GM23338 (cell line): ENCODE data around the gene TMEFF1. TPM values are rescaled to one million over a fixed set of nuclear protein-coding genes. Genes with fewer than 3 reads are reported as not detected.

ENCODE experiments used
- ATAC-seq: fragments of 200-7000 bp; cut with Tn5 transposase; 3 replicates; pipeline ENCODE4 v1.9.1; 2020
- DNase-seq: peaks from one replicate; pipeline ENCODE4 v3.0.0-alpha.2; 2015; ENCODE audit warnings: low spot score
- H2AFZ ChIP-seq: fragments of 200-600 bp; sonication (generic); 2 replicates; pipeline ENCODE4 v1.8.0; 2016; ENCODE audit warnings: antibody characterized with exemption, mild to moderate bottlenecking, moderate library complexity
- H3F3A ChIP-seq: fragments of 200-600 bp; sonication (generic); replicated peaks from 2 replicates; pipeline ENCODE4 v1.8.0; 2017; ENCODE audit warnings: antibody characterized with exemption, mixed run types, low read depth
- H3K27ac ChIP-seq: fragments of 200-600 bp; sonication (generic); 2 replicates; pipeline ENCODE4 v1.6.1; 2016; ENCODE audit warnings: low read depth
- H3K27me3 ChIP-seq: fragments of 200-600 bp; sonication (generic); 2 replicates; pipeline ENCODE4 v1.8.0; 2016; ENCODE audit warnings: mild to moderate bottlenecking, mixed run types, moderate library complexity; ENCODE audit not compliant: insufficient read depth
- H3K36me3 ChIP-seq: fragments of 200-600 bp; sonication (generic); 2 replicates; pipeline ENCODE4 v1.8.0; 2016; ENCODE audit warnings: mild to moderate bottlenecking; ENCODE audit not compliant: insufficient read depth
- H3K4me1 ChIP-seq: fragments of 200-600 bp; sonication (generic); 2 replicates; pipeline ENCODE4 v1.8.0; 2016; ENCODE audit warnings: mild to moderate bottlenecking, moderate library complexity; ENCODE audit not compliant: insufficient read depth
- H3K4me2 ChIP-seq: fragments of 200-600 bp; sonication (generic); 2 replicates; pipeline ENCODE4 v1.7.1; 2017; ENCODE audit warnings: mixed run types
- H3K4me3 ChIP-seq: fragments of 200-600 bp; sonication (generic); 2 replicates; pipeline ENCODE4 v1.6.1; 2016; ENCODE audit warnings: mixed run types
- H3K79me2 ChIP-seq: fragments of 200-600 bp; sonication (generic); replicated peaks from 2 replicates; pipeline ENCODE4 v1.8.0; 2017; ENCODE audit warnings: mild to moderate bottlenecking; ENCODE audit not compliant: insufficient read depth
- H3K9me2 ChIP-seq: fragments of 200-600 bp; sonication (generic); 2 replicates; pipeline ENCODE4 v1.8.0; 2017; ENCODE audit not compliant: insufficient read depth
- H4K20me1 ChIP-seq: fragments of 200-600 bp; sonication (generic); replicated peaks from 2 replicates; pipeline ENCODE4 v1.8.0; 2017; ENCODE audit warnings: mild to moderate bottlenecking; ENCODE audit not compliant: insufficient read depth
- H3K27ac Mint-ChIP-seq: 2 replicates; pipeline ENCODE4 v1.8.0; 2020; ENCODE audit warnings: inconsistent platforms, mild to moderate bottlenecking, moderate library complexity, mixed read lengths
- H3K27me3 Mint-ChIP-seq: 3 replicates; pipeline ENCODE4 v1.8.0; 2022; ENCODE audit warnings: low read depth, mild to moderate bottlenecking, moderate library complexity, mixed read lengths, inconsistent platforms; ENCODE audit not compliant: insufficient read depth, poor library complexity
- H3K36me3 Mint-ChIP-seq: 3 replicates; pipeline ENCODE4 v1.8.0; 2021; ENCODE audit warnings: low read depth, mild to moderate bottlenecking, inconsistent platforms, moderate library complexity, mixed read lengths
- H3K4me1 Mint-ChIP-seq: 3 replicates; pipeline ENCODE4 v1.8.0; 2020; ENCODE audit warnings: mild to moderate bottlenecking, inconsistent platforms, mixed read lengths
- H3K4me3 Mint-ChIP-seq: 3 replicates; pipeline ENCODE4 v1.8.0; 2021; ENCODE audit warnings: moderate library complexity, mild to moderate bottlenecking, inconsistent platforms, mixed read lengths
- H3K9me3 Mint-ChIP-seq: 3 replicates; pipeline ENCODE4 v1.8.0; 2020; ENCODE audit warnings: moderate library complexity, mild to moderate bottlenecking, inconsistent platforms, mixed read lengths
- CREB1 ChIP-seq: fragments of 250-450 bp; sonication (Bioruptor Pico); IDR thresholded peaks from 2 replicates; pipeline ENCODE4 v1.5.0; 2020; ENCODE audit warnings: low read depth, mild to moderate bottlenecking, moderate library complexity
- CTCF ChIP-seq, 2 experiments: fragments of 200-600 bp in 1 of 2; sonication (generic) in 1 of 2; conservative IDR thresholded peaks; 2 replicates each; pipeline versions ENCODE4 v1.5.1 to v1.6.1; 2016 to 2017; ENCODE audit warnings: antibody characterized with exemption in 2 of 2, low read depth in 2 of 2, mild to moderate bottlenecking in 2 of 2, moderate library complexity in 1 of 2
- EZH2 ChIP-seq: fragments of 200-600 bp; sonication (generic); IDR thresholded peaks from one replicate; pipeline ENCODE4 v1.8.0; 2017; ENCODE audit warnings: antibody characterized with exemption, mild to moderate bottlenecking, low read depth; ENCODE audit not compliant: unreplicated experiment
- EZH2phosphoT487 ChIP-seq: fragments of 200-600 bp; sonication (generic); IDR thresholded peaks from one replicate; pipeline ENCODE4 v1.8.1; 2018; ENCODE audit warnings: antibody characterized with exemption; ENCODE audit not compliant: unreplicated experiment
- JUNB ChIP-seq: IDR thresholded peaks from one replicate; pipeline ENCODE4 v1.6.1; 2016; ENCODE audit warnings: antibody characterized with exemption; ENCODE audit not compliant: unreplicated experiment
- NANOG ChIP-seq: IDR thresholded peaks from 2 replicates; pipeline ENCODE4 v1.6.1; 2016; ENCODE audit warnings: antibody characterized with exemption, borderline replicate concordance
- POLR2AphosphoS5 ChIP-seq: IDR thresholded peaks from 2 replicates; pipeline ENCODE4 v1.6.1; 2016; ENCODE audit warnings: antibody characterized with exemption, low read depth
- REST ChIP-seq: IDR thresholded peaks from one replicate; pipeline ENCODE4 v1.6.1; 2018; ENCODE audit warnings: antibody characterized with exemption; ENCODE audit not compliant: unreplicated experiment
- STAT1 ChIP-seq: IDR thresholded peaks from one replicate; pipeline ENCODE4 v1.6.1; 2016; ENCODE audit warnings: antibody characterized with exemption; ENCODE audit not compliant: unreplicated experiment
- ZNF114 ChIP-seq: fragments of 250-450 bp; sonication (Bioruptor Pico); IDR thresholded peaks from 2 replicates; pipeline ENCODE4 v1.5.0; 2020; ENCODE audit warnings: mild to moderate bottlenecking, moderate library complexity
- ZNF331 ChIP-seq: fragments of 250-450 bp; sonication (Bioruptor Pico); IDR thresholded peaks from 2 replicates; pipeline ENCODE4 v1.5.0; 2020; ENCODE audit warnings: low read depth, mild to moderate bottlenecking, moderate library complexity
- polyA plus RNA-seq: library from polyadenylated mRNA; unstranded; fragments of >200 nt; fragmentation: Nextera tagmentation; extraction: Ambion mirVana; gene quantifications from 2 replicates; pipeline ENCODE4 v1.2.1, GENCODE V29; 2016
- total RNA-seq: library from RNA; depleted of rRNA; stranded (reverse); fragments of >200 nt; shearing (Covaris generic); gene quantifications from 2 replicates; pipeline ENCODE4 v1.2.3, GENCODE V29; 2014
- TF ChIP-seq, protein P1 (sequence below): IDR thresholded peaks from 2 replicates; pipeline ENCODE4 v1.6.1; 2016; ENCODE audit warnings: antibody characterized with exemption

Gene TMEFF1
- total and polyA plus RNA-seq, 2 experiments from 2014 or later: 6.6 to 85.2 TPM

GRCh38 chr9:100431886-100432285, 41.1 kb upstream of the TMEFF1 start (continued):
- TF ChIP-seq, protein P1, sequence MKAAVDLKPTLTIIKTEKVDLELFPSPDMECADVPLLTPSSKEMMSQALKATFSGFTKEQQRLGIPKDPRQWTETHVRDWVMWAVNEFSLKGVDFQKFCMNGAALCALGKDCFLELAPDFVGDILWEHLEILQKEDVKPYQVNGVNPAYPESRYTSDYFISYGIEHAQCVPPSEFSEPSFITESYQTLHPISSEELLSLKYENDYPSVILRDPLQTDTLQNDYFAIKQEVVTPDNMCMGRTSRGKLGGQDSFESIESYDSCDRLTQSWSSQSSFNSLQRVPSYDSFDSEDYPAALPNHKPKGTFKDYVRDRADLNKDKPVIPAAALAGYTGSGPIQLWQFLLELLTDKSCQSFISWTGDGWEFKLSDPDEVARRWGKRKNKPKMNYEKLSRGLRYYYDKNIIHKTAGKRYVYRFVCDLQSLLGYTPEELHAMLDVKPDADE: no peak
- no peak for TF ChIP-seq NANOG
- TF ChIP-seq POLR2AphosphoS5: no peak
- no peak for TF ChIP-seq ZNF331 (CRISPR knock-in tag)

DNA sequence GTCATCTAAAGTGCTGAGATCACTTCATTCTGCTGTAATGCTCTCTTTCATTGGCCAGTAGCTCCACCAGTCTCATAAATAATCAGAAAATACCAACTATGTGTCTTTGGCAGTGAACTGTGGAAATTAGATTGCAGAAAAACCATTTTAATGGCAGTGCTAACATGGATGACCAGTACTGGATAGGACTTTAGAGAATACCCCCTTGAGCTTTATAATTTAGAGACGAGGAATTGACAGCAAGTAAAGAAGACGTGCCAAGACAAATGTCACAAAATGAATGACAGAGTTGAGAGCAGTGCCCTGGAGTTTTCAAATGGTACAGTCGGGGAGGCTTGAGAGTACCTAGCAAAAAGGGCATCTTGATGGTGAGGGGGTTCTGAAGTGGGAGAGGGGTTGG, 40.2 kb upstream of the TMEFF1 start:
- ATAC-seq: no peak
- Histone ChIP-seq H4K20me1 (peaks cover 5% of the 10 kb centered on the region; the same call in 1 of the 2 replicates), H3K4me2 (no peak overlapping the region), H3K79me2 (peaks cover 88% of the 10 kb centered on the region), H3K4me1 (peaks cover 11% of the 10 kb centered on the region), H3K9me2 (0 out of 2 replicates have a peak, but pooled peaks cover 4% of the 10 kb centered on the region), H2AFZ (no peak overlapping the region), H3K27me3 (no peaks in the 10 kb centered on the region), H3K36me3 (no peaks in the 10 kb centered on the region), H3F3A (peaks cover 9% of the 10 kb centered on the region; the same call in 1 of the 2 replicates), H3K27ac (no peak overlapping the region), H3K4me3 (no peak overlapping the region)
- no peak overlapping the region for H3K4me3 Mint-ChIP-seq
- H3K36me3 Mint-ChIP-seq: peaks cover 12% of the 10 kb centered on the region; the same call in 2 of the 3 replicates
- H3K4me1 Mint-ChIP-seq: peaks cover 24% of the 10 kb centered on the region
- no peaks in the 10 kb centered on the region for H3K9me3 Mint-ChIP-seq
- no peak overlapping the region for H3K27ac Mint-ChIP-seq
- peaks cover 3% of the 10 kb centered on the region for H3K27me3 Mint-ChIP-seq
- no peak for DNase-seq
- TF ChIP-seq CREB1 (no peak), ZNF114 (no peak), EZH2 (no peak), CTCF (conservative IDR thresholded peaks at IDR 0.05; ENCODE audit: low read depth in 2 of 2) (no peak), REST (no peak), EZH2phosphoT487 (no peak), NANOG (no peak), POLR2AphosphoS5 (no peak), STAT1 (no peak), JUNB (no peak), ZNF331 (CRISPR knock-in tag) (no peak)
- TF ChIP-seq, protein P1: no peak
